ENCODE measurements around the gene GRK5.

The GRK5 gene

GRCh38 chr10:119335671-119336353 lies 128.4 kb downstream of the GRK5 start:
- Histone ChIP-seq H3F3A (ENCODE audit: low read depth) (no peaks in the 10 kb centered on the region), H3K9me3 (ENCODE audit: insufficient read depth, low read depth, low read length) (no peaks in the 10 kb centered on the region), H3K9ac (ENCODE audit: low read depth, low read length, poor library complexity, severe bottlenecking) (no peak overlapping the region), H3K36me3 (ENCODE audit: insufficient read depth, low read length) (peaks cover 4% of the 10 kb centered on the region; the same call in 1 of the 2 replicates), H3K4me2 (ENCODE audit: low read depth, low read length, poor library complexity, severe bottlenecking) (no peak overlapping the region), H4K20me1 (ENCODE audit: insufficient read depth, low read length, poor library complexity, severe bottlenecking) (no peaks in the 10 kb centered on the region), H3K4me1 (ENCODE audit: insufficient read depth, low read length, poor library complexity, severe bottlenecking) (peaks cover 14% of the 10 kb centered on the region), H3K79me2 (ENCODE audit: insufficient read depth, low read length) (no peaks in the 10 kb centered on the region), H3K27me3 (ENCODE audit: insufficient read depth, low read length, poor library complexity, severe bottlenecking) (no peaks in the 10 kb centered on the region), H3K9me2 (replicated peaks; ENCODE audit: low read depth, low read length) (no peaks in the 10 kb centered on the region), H3K4me3 (ENCODE audit: low read length, poor library complexity, severe bottlenecking) (no peak overlapping the region), H2AFZ (ENCODE audit: low read length) (no peak overlapping the region)
- no peak for TF ChIP-seq EZH2phosphoT487 (IDR thresholded peaks at IDR 0.05; ENCODE audit: borderline replicate concordance)
- no peak for TF ChIP-seq CTCF (conservative IDR thresholded peaks at IDR 0.05; ENCODE audit: low read length)

GRCh38 chr10:119336599-119336998 lies 129.2 kb downstream of the GRK5 start:
- Histone ChIP-seq H3K4me2 (ENCODE audit: low read depth, low read length, poor library complexity, severe bottlenecking) (no peak overlapping the region), H3K4me3 (ENCODE audit: low read length, poor library complexity, severe bottlenecking) (no peak overlapping the region), H4K20me1 (ENCODE audit: insufficient read depth, low read length, poor library complexity, severe bottlenecking) (no peaks in the 10 kb centered on the region), H3K27me3 (ENCODE audit: insufficient read depth, low read length, poor library complexity, severe bottlenecking) (no peaks in the 10 kb centered on the region), H3K9me2 (replicated peaks; ENCODE audit: low read depth, low read length) (no peaks in the 10 kb centered on the region), H3F3A (ENCODE audit: low read depth) (no peaks in the 10 kb centered on the region), H3K79me2 (ENCODE audit: insufficient read depth, low read length) (no peaks in the 10 kb centered on the region), H3K4me1 (ENCODE audit: insufficient read depth, low read length, poor library complexity, severe bottlenecking) (peaks cover 20% of the 10 kb centered on the region), H2AFZ (ENCODE audit: low read length) (no peak overlapping the region), H3K9me3 (ENCODE audit: insufficient read depth, low read depth, low read length) (no peaks in the 10 kb centered on the region), H3K9ac (ENCODE audit: low read depth, low read length, poor library complexity, severe bottlenecking) (no peak overlapping the region), H3K36me3 (ENCODE audit: insufficient read depth, low read length) (peaks cover 4% of the 10 kb centered on the region; the same call in 1 of the 2 replicates)
- TF ChIP-seq CTCF (conservative IDR thresholded peaks at IDR 0.05; ENCODE audit: low read length) = no peak
- TF ChIP-seq EZH2phosphoT487 (IDR thresholded peaks at IDR 0.05; ENCODE audit: borderline replicate concordance) = no peak

- Histone ChIP-seq H3K27me3 (ENCODE audit: insufficient read depth, low read length, poor library complexity, severe bottlenecking) (no peaks in the 10 kb centered on the region), H3K9ac (ENCODE audit: low read depth, low read length, poor library complexity, severe bottlenecking) (no peak overlapping the region), H4K20me1 (ENCODE audit: insufficient read depth, low read length, poor library complexity, severe bottlenecking) (no peaks in the 10 kb centered on the region), H3K4me3 (ENCODE audit: low read length, poor library complexity, severe bottlenecking) (no peak overlapping the region), H3K79me2 (ENCODE audit: insufficient read depth, low read length) (0 out of 2 replicates have a peak, but pooled peaks cover 2% of the 10 kb centered on the region), H2AFZ (ENCODE audit: low read length) (no peak overlapping the region), H3K4me2 (ENCODE audit: low read depth, low read length, poor library complexity, severe bottlenecking) (no peak overlapping the region), H3K9me3 (ENCODE audit: insufficient read depth, low read depth, low read length) (no peaks in the 10 kb centered on the region), H3K36me3 (ENCODE audit: insufficient read depth, low read length) (peaks cover 4% of the 10 kb centered on the region; the same call in 1 of the 2 replicates), H3K9me2 (replicated peaks; ENCODE audit: low read depth, low read length) (no peaks in the 10 kb centered on the region), H3F3A (ENCODE audit: low read depth) (no peaks in the 10 kb centered on the region), H3K4me1 (ENCODE audit: insufficient read depth, low read length, poor library complexity, severe bottlenecking) (peaks cover 23% of the 10 kb centered on the region)
- TF ChIP-seq EZH2phosphoT487 (IDR thresholded peaks at IDR 0.05; ENCODE audit: borderline replicate concordance) = no peak
- no peak for TF ChIP-seq CTCF (conservative IDR thresholded peaks at IDR 0.05; ENCODE audit: low read length)
These were observed 129.9 kb downstream of the GRK5 start for GRCh38 chr10:119337223-119337622.

Measured in Loucy (cell line).